ENCODE measurements around the gene ATP2C2. TPM values are rescaled to one million over a fixed set of nuclear protein-coding genes. Genes with fewer than 3 reads are reported as not detected.

ATP2C2 gene
- total RNA-seq, 2 experiments from 2014 or later = not detected

- ATAC-seq (no peak), DNase-seq (no peak)
- ChIA-PET CTCF (no interaction called here), POLR2A (no interaction called here)
- Mint-ChIP-seq H3K9me3 (ENCODE audit: insufficient read depth) (no peaks in the 10 kb centered on the region), H3K4me1 (ENCODE audit: low read depth) (peaks cover 5% of the 10 kb centered on the region), H3K27me3 (ENCODE audit: low read depth) (no peaks in the 10 kb centered on the region), H3K36me3 (ENCODE audit: low read depth) (peaks cover 37% of the 10 kb centered on the region), H3K4me3 (no peak overlapping the region), H3K27ac (no peak overlapping the region)
Measured at GRCh38 chr16:84458606-84459532, 90.5 kb downstream of the ATP2C2 start.

- Mint-ChIP-seq H3K27ac (no peak overlapping the region), H3K9me3 (ENCODE audit: insufficient read depth) (no peaks in the 10 kb centered on the region), H3K4me1 (ENCODE audit: low read depth) (peaks cover 5% of the 10 kb centered on the region), H3K27me3 (ENCODE audit: low read depth) (no peaks in the 10 kb centered on the region), H3K36me3 (ENCODE audit: low read depth) (peaks cover 40% of the 10 kb centered on the region), H3K4me3 (no peak overlapping the region)
- ChIA-PET CTCF (no interaction called here), POLR2A (no interaction called here)
- DNase-seq (no peak), ATAC-seq (no peak)
Measured at GRCh38 chr16:84459533-84459894, 91.2 kb downstream of the ATP2C2 start.

DNA sequence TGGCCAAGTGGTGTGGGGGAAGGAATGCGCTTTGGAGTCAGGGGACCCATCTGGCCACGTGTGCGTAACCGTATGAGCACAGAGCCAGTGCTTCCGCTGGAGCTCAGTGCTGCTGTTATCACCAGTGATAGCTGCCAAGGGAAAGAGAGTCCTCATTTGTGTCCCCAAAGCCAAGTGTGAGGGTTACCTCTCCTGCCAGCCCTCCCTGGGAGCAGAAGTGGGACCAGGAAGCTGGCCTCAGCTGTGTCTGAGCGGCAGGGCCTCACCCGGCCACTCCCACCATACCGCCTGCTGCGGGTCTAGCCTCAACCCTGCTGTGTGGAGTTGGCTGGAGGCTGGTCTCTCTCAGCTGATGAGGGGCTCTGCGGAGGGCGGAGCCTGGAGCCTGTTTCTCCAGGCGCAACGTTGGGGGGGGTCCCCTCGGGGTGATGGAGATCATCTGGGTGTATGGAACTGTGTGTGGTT lies 91.6 kb downstream of the ATP2C2 start:
- no peak for DNase-seq
- Mint-ChIP-seq H3K27me3 (ENCODE audit: low read depth) (no peaks in the 10 kb centered on the region), H3K4me1 (ENCODE audit: low read depth) (peaks cover 5% of the 10 kb centered on the region), H3K4me3 (no peak overlapping the region), H3K27ac (no peak overlapping the region), H3K36me3 (ENCODE audit: low read depth) (peaks cover 44% of the 10 kb centered on the region), H3K9me3 (ENCODE audit: insufficient read depth) (no peaks in the 10 kb centered on the region)
- CTCF ChIA-PET = interaction anchor here (1.0 kb wide), 1 partner anchor 24 kb away, joined by 3 read pairs; no protein-coding TSS in a partner anchor
- POLR2A ChIA-PET = no interaction called here
- ATAC-seq = no peak

- H3K4me1 Mint-ChIP-seq (ENCODE audit: low read depth) = peaks cover 5% of the 10 kb centered on the region
- ChIA-PET POLR2A (no interaction called here), CTCF (interaction anchor here (1.0 kb wide), 1 partner anchor 23 kb away, joined by 3 read pairs; no protein-coding TSS in a partner anchor)
- peak overlapping the region; percentile 54 for H3K27ac Mint-ChIP-seq
- H3K36me3 Mint-ChIP-seq (ENCODE audit: low read depth) = peaks cover 47% of the 10 kb centered on the region
- H3K27me3 Mint-ChIP-seq (ENCODE audit: low read depth) = no peaks in the 10 kb centered on the region
- ATAC-seq = no peak
- H3K9me3 Mint-ChIP-seq (ENCODE audit: insufficient read depth) = no peaks in the 10 kb centered on the region
- H3K4me3 Mint-ChIP-seq = no peak overlapping the region
- no peak for DNase-seq
Measured at GRCh38 chr16:84460406-84461028, 92.2 kb downstream of the ATP2C2 start.

GRCh38 chr16:84461029-84461412 lies 92.7 kb downstream of the ATP2C2 start:
- no peak overlapping the region for H3K4me3 Mint-ChIP-seq
- no peak for ATAC-seq
- peaks cover under 1% of the 10 kb centered on the region for H3K9me3 Mint-ChIP-seq (ENCODE audit: insufficient read depth)
- CTCF ChIA-PET = interaction anchor here (1.0 kb wide), 1 partner anchor 23 kb away, joined by 3 read pairs; no protein-coding TSS in a partner anchor
- DNase-seq = no peak
- H3K27ac Mint-ChIP-seq = peak overlapping the region; percentile 54
- H3K36me3 Mint-ChIP-seq (ENCODE audit: low read depth) = peaks cover 51% of the 10 kb centered on the region
- POLR2A ChIA-PET = no interaction called here
- no peaks in the 10 kb centered on the region for H3K27me3 Mint-ChIP-seq (ENCODE audit: low read depth)
- H3K4me1 Mint-ChIP-seq (ENCODE audit: low read depth) = peaks cover 5% of the 10 kb centered on the region

DNA sequence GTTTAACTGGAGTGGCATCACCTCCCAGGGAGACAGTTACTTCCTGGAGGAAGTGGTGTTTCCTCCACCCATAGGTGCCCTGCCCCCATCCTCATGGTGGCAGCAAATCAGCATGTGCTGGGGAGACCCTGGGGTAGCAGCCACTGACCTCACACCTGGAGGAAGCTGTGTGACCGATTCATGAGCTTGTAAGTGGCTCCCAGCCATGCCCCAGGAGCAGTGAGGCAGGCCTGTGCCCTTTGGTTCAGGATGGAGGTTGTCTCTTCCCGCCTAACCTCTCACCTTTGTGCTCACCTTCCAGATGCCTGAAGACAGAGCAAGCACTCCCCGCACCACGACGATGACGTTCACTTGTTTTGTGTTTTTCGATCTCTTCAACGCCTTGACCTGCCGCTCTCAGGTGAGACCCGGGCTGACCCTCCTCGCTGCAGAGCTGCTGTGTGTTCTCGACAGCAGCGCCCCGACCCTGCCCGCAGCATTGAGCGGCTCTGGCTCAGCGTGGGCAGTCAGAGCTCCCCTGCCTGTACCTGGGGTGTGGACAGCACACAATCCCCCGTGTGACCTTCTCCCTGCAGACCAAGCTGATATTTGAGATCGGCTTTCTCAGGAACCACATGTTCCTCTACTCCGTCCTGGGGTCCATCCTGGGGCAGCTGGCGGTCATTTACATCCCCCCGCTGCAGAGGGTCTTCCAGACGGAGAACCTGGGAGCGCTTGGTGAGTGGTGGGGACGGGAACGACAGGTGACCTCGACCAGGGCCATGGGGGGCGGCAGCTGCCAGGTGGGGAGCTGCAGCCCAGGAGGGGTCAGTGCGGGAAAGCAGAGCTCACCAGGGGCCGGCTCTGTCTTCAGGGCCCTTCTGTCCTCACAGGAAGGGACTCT lies 93.3 kb downstream of the ATP2C2 start:
- no peak overlapping the region for H3K4me3 Mint-ChIP-seq
- no peak for ATAC-seq
- POLR2A ChIA-PET = no interaction called here
- CTCF ChIA-PET = no interaction called here
- peaks cover 5% of the 10 kb centered on the region for H3K4me1 Mint-ChIP-seq (ENCODE audit: low read depth)
- H3K27ac Mint-ChIP-seq = no peak overlapping the region
- H3K36me3 Mint-ChIP-seq (ENCODE audit: low read depth) = peaks cover 57% of the 10 kb centered on the region
- H3K27me3 Mint-ChIP-seq (ENCODE audit: low read depth) = no peaks in the 10 kb centered on the region
- no peak for DNase-seq
- H3K9me3 Mint-ChIP-seq (ENCODE audit: insufficient read depth) = peaks cover 6% of the 10 kb centered on the region

DNA sequence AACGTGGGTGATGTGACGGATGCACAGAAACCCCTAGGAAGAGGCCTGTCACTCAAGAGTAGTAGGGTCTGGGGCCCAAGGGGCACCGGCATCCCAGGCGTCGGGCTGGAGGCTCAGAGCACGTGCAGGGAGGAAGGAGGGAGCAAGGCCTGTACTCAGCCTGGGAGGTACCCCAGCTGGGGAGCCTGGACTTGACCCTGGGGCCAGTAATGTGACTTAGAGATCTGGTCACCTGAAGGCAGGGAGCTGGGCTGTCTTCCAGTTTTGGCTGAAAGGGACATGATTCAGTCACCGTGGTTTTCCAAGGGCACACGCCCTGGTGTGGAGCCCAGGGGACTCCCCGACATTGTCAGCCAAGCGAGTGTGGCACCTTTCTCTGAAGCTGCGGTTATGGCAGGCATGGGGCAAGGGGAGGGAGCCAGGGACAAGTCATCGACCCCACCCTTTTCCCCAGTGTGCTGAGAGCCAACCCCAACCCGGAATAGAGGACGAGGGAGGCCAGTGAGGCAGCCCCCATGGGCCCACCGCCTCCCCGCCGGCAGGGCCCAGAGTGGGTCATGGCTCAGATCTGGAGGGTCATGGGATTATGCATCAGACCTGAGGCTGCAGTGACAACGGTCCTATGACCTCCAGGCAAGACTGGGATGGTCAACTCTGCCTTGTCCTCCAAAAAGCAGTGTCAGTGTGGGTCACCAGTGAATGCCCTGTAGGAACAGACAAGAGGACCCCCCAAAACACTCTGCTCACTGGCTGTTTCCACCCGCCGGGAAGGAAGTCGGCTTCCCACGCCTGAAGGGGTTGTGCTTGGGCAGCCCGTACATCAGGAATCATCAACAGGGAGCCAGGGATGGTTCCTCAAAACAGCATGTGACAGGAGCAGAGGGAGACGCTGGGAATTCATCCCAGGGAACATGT lies 94.2 kb downstream of the ATP2C2 start:
- H3K27me3 Mint-ChIP-seq (ENCODE audit: low read depth) = no peaks in the 10 kb centered on the region
- no peak for ATAC-seq
- H3K4me3 Mint-ChIP-seq = no peak overlapping the region
- H3K9me3 Mint-ChIP-seq (ENCODE audit: insufficient read depth) = peaks cover 13% of the 10 kb centered on the region
- CTCF ChIA-PET = no interaction called here
- no peak for DNase-seq
- POLR2A ChIA-PET = no interaction called here
- no peak overlapping the region for H3K27ac Mint-ChIP-seq
- peaks cover 66% of the 10 kb centered on the region for H3K36me3 Mint-ChIP-seq (ENCODE audit: low read depth)
- peaks cover 5% of the 10 kb centered on the region for H3K4me1 Mint-ChIP-seq (ENCODE audit: low read depth)

DNA sequence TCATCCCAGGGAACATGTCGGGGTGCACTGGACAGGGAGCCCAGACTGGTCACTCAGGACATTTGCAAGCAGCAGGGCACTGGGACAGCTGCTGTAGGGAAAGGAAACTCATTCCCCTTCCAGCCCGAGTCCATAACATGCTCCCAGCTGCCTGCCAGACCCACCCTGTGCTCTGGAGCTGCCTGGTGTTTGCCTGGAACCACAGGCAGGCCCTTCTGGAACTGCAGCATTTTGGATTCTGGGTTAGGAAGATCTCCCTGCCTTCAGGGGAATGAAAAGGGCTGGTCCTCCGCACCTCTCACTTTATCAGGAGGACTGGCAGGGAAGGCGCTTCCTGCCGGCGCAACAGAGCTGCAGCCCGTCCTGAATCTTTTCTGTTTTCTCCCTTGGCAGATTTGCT lies 94.9 kb downstream of the ATP2C2 start:
- POLR2A ChIA-PET = no interaction called here
- H3K27me3 Mint-ChIP-seq (ENCODE audit: low read depth) = no peaks in the 10 kb centered on the region
- DNase-seq (no peak), ATAC-seq (no peak)
- H3K9me3 Mint-ChIP-seq (ENCODE audit: insufficient read depth) = peaks cover 20% of the 10 kb centered on the region
- H3K4me3 Mint-ChIP-seq = no peak overlapping the region
- peaks cover 73% of the 10 kb centered on the region for H3K36me3 Mint-ChIP-seq (ENCODE audit: low read depth)
- H3K27ac Mint-ChIP-seq = no peak overlapping the region
- CTCF ChIA-PET = no interaction called here
- peaks cover 5% of the 10 kb centered on the region for H3K4me1 Mint-ChIP-seq (ENCODE audit: low read depth)

GRCh38 chr16:84464116-84464515 lies 95.8 kb downstream of the ATP2C2 start:
- ChIA-PET CTCF (no interaction called here), POLR2A (no interaction called here)
- no peak overlapping the region for H3K27ac Mint-ChIP-seq
- DNase-seq (no peak), ATAC-seq (no peak)
- peaks cover 27% of the 10 kb centered on the region for H3K9me3 Mint-ChIP-seq (ENCODE audit: insufficient read depth)
- no peaks in the 10 kb centered on the region for H3K27me3 Mint-ChIP-seq (ENCODE audit: low read depth)
- no peak overlapping the region for H3K4me3 Mint-ChIP-seq
- H3K36me3 Mint-ChIP-seq (ENCODE audit: low read depth) = peaks cover 75% of the 10 kb centered on the region
- peaks cover 5% of the 10 kb centered on the region for H3K4me1 Mint-ChIP-seq (ENCODE audit: low read depth)

DNA sequence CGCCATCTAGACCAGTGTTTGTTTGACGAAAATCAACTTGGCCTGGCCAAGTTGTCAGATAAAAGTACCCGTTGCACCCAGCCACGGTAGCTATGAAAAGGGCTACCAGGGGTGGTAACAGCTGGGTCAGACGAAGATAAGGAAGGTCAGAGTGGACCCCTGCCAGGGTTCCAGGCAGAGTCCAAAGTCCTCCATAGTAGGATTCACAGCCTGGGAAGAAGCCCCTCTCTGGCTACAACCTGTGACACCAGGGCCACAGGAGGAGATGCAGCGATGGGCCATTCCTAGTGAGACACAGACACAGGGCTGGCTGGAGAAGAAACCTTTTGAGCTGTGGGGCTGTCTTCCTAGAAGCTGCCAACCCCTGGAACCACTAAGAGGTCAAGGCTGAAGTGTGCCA lies 96.8 kb downstream of the ATP2C2 start:
- POLR2A ChIA-PET = no interaction called here
- Mint-ChIP-seq H3K9me3 (ENCODE audit: insufficient read depth) (peaks cover 27% of the 10 kb centered on the region), H3K27me3 (ENCODE audit: low read depth) (no peaks in the 10 kb centered on the region), H3K27ac (no peak overlapping the region), H3K4me3 (no peak overlapping the region), H3K36me3 (ENCODE audit: low read depth) (peaks cover 74% of the 10 kb centered on the region), H3K4me1 (ENCODE audit: low read depth) (peaks cover 5% of the 10 kb centered on the region)
- CTCF ChIA-PET = interaction anchor here (0.6 to 1.0 kb wide), 2 partner anchors 44 to 188 kb away, joined by 3 read pairs; no protein-coding TSS in a partner anchor
- no peak for DNase-seq
- no peak for ATAC-seq

DNA sequence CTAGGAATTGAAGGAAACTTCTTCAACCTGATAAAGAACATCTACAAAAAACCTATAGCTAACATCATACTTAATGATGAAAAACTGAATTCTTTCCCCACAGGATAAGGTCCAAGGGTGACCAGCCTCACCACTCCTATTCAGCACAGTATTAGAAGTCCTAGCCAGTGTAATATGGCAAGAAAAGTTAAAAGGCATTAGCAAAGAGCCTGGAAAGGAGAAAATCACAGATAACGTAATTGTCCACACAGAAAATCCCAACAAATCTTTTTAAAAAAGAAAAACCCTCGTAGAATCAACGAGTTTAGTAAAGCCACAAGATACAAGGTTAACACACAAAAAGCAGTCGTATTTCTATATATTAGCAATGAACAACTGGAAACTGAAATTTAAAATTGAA lies 98.4 kb downstream of the ATP2C2 start:
- POLR2A ChIA-PET = no interaction called here
- Mint-ChIP-seq H3K27me3 (ENCODE audit: low read depth) (no peaks in the 10 kb centered on the region), H3K4me3 (no peak overlapping the region), H3K36me3 (ENCODE audit: low read depth) (peaks cover 69% of the 10 kb centered on the region), H3K9me3 (ENCODE audit: insufficient read depth) (peaks cover 27% of the 10 kb centered on the region), H3K27ac (no peak overlapping the region), H3K4me1 (ENCODE audit: low read depth) (peaks cover 1% of the 10 kb centered on the region)
- DNase-seq (no peak), ATAC-seq (no peak)
- CTCF ChIA-PET = no interaction called here
